ENCODE data around the gene CAMKMT. TPM values are rescaled to one million over a fixed set of nuclear protein-coding genes. Genes with fewer than 3 reads are reported as not detected.

The CAMKMT gene
- total RNA-seq, 2 experiments from 2014 or later = 12.1 to 14.1 TPM

- no peak overlapping the region for H3K27ac Mint-ChIP-seq
- H3K36me3 Mint-ChIP-seq (ENCODE audit: low read depth) = peaks cover 3% of the 10 kb centered on the region
- no peaks in the 10 kb centered on the region for H3K27me3 Mint-ChIP-seq
- H3K4me1 Mint-ChIP-seq (ENCODE audit: low read depth) = peaks cover 37% of the 10 kb centered on the region
- no peak for DNase-seq
- ATAC-seq = no peak
- CTCF ChIA-PET = interaction anchor here (1.0 kb wide), 1 partner anchor 115 kb away, joined by 3 read pairs; no protein-coding TSS in a partner anchor
- TF ChIP-seq CTCF (IDR thresholded peaks at IDR 0.05) = no peak
- POLR2A ChIA-PET = interaction anchor here (0.7 kb wide), 1 partner anchor 10 kb away, joined by 4 read pairs; no protein-coding TSS in a partner anchor
- intact Hi-C loops (cut with micrococcal nuclease) = loop anchor here (5.0 to 10.0 kb wide), 2 partner anchors 197 to 280 kb away; partner anchors contain the start of gene PPM1B
- no peaks in the 10 kb centered on the region for H3K9me3 Mint-ChIP-seq
- H3K4me3 Mint-ChIP-seq = no peak overlapping the region
Measured at GRCh38 chr2:44364604-44365003, 2.9 kb downstream of the CAMKMT start.

DNA sequence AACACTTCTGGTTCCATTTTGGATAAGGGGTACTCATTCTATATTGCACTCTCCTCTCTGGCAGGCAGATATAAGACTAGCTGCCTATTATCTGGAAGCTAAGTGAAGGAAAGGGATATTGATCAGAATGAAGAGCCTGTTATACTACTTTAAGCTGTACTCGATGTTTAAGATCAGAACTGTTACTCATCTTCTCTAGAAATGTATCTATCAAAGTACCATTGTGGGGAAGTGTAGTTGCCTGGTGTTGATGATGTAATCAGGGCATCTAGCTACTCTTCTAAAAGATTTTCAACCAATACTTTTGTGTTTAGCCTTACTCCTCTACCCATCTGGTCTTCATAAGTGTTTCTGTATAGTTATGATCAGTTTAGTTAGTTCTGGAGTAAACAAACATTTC, 5.8 kb downstream of the CAMKMT start:
- no peak overlapping the region for H3K27ac Mint-ChIP-seq
- no peaks in the 10 kb centered on the region for H3K27me3 Mint-ChIP-seq
- TF ChIP-seq CTCF (IDR thresholded peaks at IDR 0.05) = no peak
- no peaks in the 10 kb centered on the region for H3K9me3 Mint-ChIP-seq
- ATAC-seq (peak; percentile 60), DNase-seq (no peak)
- H3K4me3 Mint-ChIP-seq = no peak overlapping the region
- H3K36me3 Mint-ChIP-seq (ENCODE audit: low read depth) = peaks cover 3% of the 10 kb centered on the region
- H3K4me1 Mint-ChIP-seq (ENCODE audit: low read depth) = peaks cover 29% of the 10 kb centered on the region
- CTCF ChIA-PET = no interaction called here
- intact Hi-C loops (cut with micrococcal nuclease) = loop anchor here (10.0 kb wide), 1 partner anchor 283 kb away; no protein-coding TSS in a partner anchor
- POLR2A ChIA-PET = no interaction called here

DNA sequence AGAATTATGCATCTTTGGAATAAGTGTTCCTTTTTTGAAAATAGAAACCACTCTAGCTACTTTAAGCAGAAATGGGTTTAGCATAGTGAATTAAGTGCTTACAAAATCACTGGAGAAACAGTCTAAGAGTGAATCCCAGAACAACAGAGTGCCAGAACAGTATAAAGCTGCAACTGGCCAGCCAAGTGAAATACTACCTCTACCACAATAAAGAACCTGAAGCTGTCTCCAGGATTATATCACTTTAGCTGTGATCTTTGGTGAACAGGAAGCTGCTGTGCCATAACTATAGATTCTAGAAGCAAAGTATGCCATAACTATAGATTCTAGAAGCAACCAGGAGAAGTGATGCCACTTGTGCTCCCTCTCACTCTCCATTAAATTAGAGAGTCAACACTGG, 7.6 kb downstream of the CAMKMT start:
- H3K36me3 Mint-ChIP-seq (ENCODE audit: low read depth) = peaks cover 4% of the 10 kb centered on the region
- peaks cover 23% of the 10 kb centered on the region for H3K4me1 Mint-ChIP-seq (ENCODE audit: low read depth)
- CTCF ChIA-PET = interaction anchor here (0.7 to 2.2 kb wide), 5 partner anchors 8 to 587 kb away, joined by 3 to 12 read pairs (median 4); no protein-coding TSS in a partner anchor
- intact Hi-C loops (cut with micrococcal nuclease) = loop anchor here (10.0 kb wide), 1 partner anchor 285 kb away; no protein-coding TSS in a partner anchor
- H3K4me3 Mint-ChIP-seq = no peak overlapping the region
- TF ChIP-seq CTCF (IDR thresholded peaks at IDR 0.05) = no peak
- no peak overlapping the region for H3K27ac Mint-ChIP-seq
- POLR2A ChIA-PET = interaction anchor here (1.2 kb wide), 1 partner anchor 8 kb away, joined by 4 read pairs; the partner anchor contains the start of genes CAMKMT and PREPL
- H3K9me3 Mint-ChIP-seq = no peaks in the 10 kb centered on the region
- DNase-seq = no peak
- no peak for ATAC-seq
- no peaks in the 10 kb centered on the region for H3K27me3 Mint-ChIP-seq

- Mint-ChIP-seq H3K4me3 (no peak overlapping the region), H3K27ac (no peak overlapping the region), H3K36me3 (ENCODE audit: low read depth) (peaks cover 7% of the 10 kb centered on the region), H3K27me3 (no peaks in the 10 kb centered on the region), H3K4me1 (ENCODE audit: low read depth) (peaks cover 16% of the 10 kb centered on the region), H3K9me3 (no peaks in the 10 kb centered on the region)
- POLR2A ChIA-PET = interaction anchor here (0.6 to 1.2 kb wide), 2 partner anchors 10 to 294 kb away, joined by 4 read pairs; partner anchors contain the start of genes CAMKMT and PREPL
- ATAC-seq (no peak), DNase-seq (no peak)
- no peak for TF ChIP-seq CTCF (IDR thresholded peaks at IDR 0.05)
- intact Hi-C loops (cut with micrococcal nuclease) = no loop called here
- CTCF ChIA-PET = interaction anchor here (3.5 kb wide), 1 partner anchor 108 kb away, joined by 8 read pairs; no protein-coding TSS in a partner anchor
Measured at GRCh38 chr2:44371445-44371844, 9.7 kb downstream of the CAMKMT start.

- TF ChIP-seq CTCF (IDR thresholded peaks at IDR 0.05) = no peak
- intact Hi-C loops (cut with micrococcal nuclease) = no loop called here
- Mint-ChIP-seq H3K27ac (no peak overlapping the region), H3K9me3 (no peaks in the 10 kb centered on the region), H3K27me3 (no peaks in the 10 kb centered on the region), H3K36me3 (ENCODE audit: low read depth) (peaks cover 7% of the 10 kb centered on the region), H3K4me1 (ENCODE audit: low read depth) (peaks cover 16% of the 10 kb centered on the region), H3K4me3 (no peak overlapping the region)
- DNase-seq (no peak), ATAC-seq (no peak)
- POLR2A ChIA-PET = interaction anchor here (1.2 kb wide), 1 partner anchor 11 kb away, joined by 4 read pairs; the partner anchor contains the start of genes CAMKMT and PREPL
- CTCF ChIA-PET = interaction anchor here (3.5 kb wide), 1 partner anchor 107 kb away, joined by 8 read pairs; no protein-coding TSS in a partner anchor
Measured at GRCh38 chr2:44372246-44372645, 10.5 kb downstream of the CAMKMT start.

All from activated CD8-positive, alpha-beta T cell treated with anti-CD3 and anti-CD28 coated beads for 36 hours (primary cell).